NCI-H1092 treated with DMSO at 0.1 percent for 48 hours (cell line): Measurements from ENCODE around the gene HIVEP2.

ENCODE experiments used
- DNase-seq: peaks from one replicate; lab custom pipeline; 2025; lab: John Stamatoyannopoulos, UW

HIVEP2 gene

GRCh38 chr6:142820338-142821051 lies 124.5 kb downstream of the HIVEP2 start:
- DNase-seq: no peak

- DNase-seq: no peak
These were observed 125.2 kb downstream of the HIVEP2 start for GRCh38 chr6:142819603-142820337.

- DNase-seq: no peak
These were observed 128.5 kb downstream of the HIVEP2 start for GRCh38 chr6:142816486-142816885.

- DNase-seq: no peak
These were observed 128.9 kb downstream of the HIVEP2 start for GRCh38 chr6:142816031-142816430.

GRCh38 chr6:142811923-142812322 lies 133.1 kb downstream of the HIVEP2 start:
- no peak for DNase-seq

GRCh38 chr6:142810952-142811514 lies 133.9 kb downstream of the HIVEP2 start:
- no peak for DNase-seq

GRCh38 chr6:142809947-142810346 lies 135.0 kb downstream of the HIVEP2 start:
- DNase-seq: no peak

- no peak for DNase-seq
These were observed 136.4 kb downstream of the HIVEP2 start for GRCh38 chr6:142808405-142809061.

GRCh38 chr6:142805042-142805441 lies 139.9 kb downstream of the HIVEP2 start:
- no peak for DNase-seq

- no peak for DNase-seq
These were observed 140.5 kb downstream of the HIVEP2 start for GRCh38 chr6:142804490-142804889.

GRCh38 chr6:142803495-142804058 lies 141.4 kb downstream of the HIVEP2 start:
- DNase-seq: no peak

GRCh38 chr6:142803032-142803431 lies 141.9 kb downstream of the HIVEP2 start:
- no peak for DNase-seq

- no peak for DNase-seq
These were observed 142.9 kb downstream of the HIVEP2 start for GRCh38 chr6:142802124-142802523.

GRCh38 chr6:142800240-142800639 lies 144.7 kb downstream of the HIVEP2 start:
- no peak for DNase-seq

GRCh38 chr6:142799639-142800038 lies 145.3 kb downstream of the HIVEP2 start:
- no peak for DNase-seq

GRCh38 chr6:142797159-142797558 lies 147.8 kb downstream of the HIVEP2 start:
- DNase-seq: no peak

- no peak for DNase-seq
These were observed 148.4 kb downstream of the HIVEP2 start for GRCh38 chr6:142796571-142796970.

GRCh38 chr6:142796024-142796423 lies 149.0 kb downstream of the HIVEP2 start:
- no peak for DNase-seq

- no peak for DNase-seq
These were observed 150.6 kb downstream of the HIVEP2 start for GRCh38 chr6:142794424-142794823.

GRCh38 chr6:142790257-142790656 lies 154.7 kb downstream of the HIVEP2 start:
- DNase-seq: no peak

- no peak for DNase-seq
These were observed 157.6 kb downstream of the HIVEP2 start for GRCh38 chr6:142787422-142787821.

- no peak for DNase-seq
These were observed 158.5 kb downstream of the HIVEP2 start for GRCh38 chr6:142786476-142786875.
